ENCODE results near the gene HAO2.

HAO2 gene

DNA sequence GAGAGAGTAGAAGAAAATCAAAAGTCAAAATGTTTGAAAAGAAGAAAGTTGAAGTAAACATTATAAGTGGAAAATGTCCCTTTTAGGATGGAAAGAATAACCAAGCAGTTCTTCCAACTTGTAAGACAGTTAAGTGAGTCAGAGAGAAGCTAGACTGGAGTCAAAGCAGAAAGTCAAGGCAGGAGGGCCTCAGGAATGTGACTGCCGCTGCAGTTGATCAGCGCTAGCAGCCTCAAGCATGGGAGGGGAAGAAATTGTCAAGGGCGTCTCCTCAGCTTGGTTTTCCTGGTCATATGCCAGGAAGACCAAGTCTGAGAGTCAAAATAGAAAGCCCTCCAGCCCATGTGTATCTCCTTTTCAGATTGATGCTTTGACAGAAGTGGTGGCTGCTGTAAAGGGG is 23.2 kb downstream of the HAO2 start:
- no peak for ATAC-seq
- no peak for TF ChIP-seq RARB (CRISPR knock-in tag; IDR thresholded peaks at IDR 0.05)

DNA sequence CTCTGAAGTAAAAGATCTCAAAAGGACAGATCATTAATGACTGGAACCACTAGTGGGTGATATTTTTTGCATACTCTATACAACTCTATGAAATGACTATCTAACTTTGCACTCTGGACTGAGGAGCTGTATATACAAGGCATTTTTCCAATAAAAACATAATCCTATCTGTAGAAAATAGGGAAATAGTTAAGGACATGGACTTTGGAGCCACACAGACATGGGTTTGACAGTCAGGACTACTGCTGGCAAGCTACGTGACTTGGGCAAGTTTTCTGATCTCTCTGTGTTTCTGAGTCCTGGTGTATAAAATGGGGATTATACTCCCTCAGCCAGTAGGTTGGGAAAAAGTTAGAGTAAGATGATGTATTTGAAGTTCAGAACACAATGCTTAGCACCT is 25.5 kb downstream of the HAO2 start:
- ATAC-seq = no peak
- TF ChIP-seq RARB (CRISPR knock-in tag; IDR thresholded peaks at IDR 0.05) (no peak), CSDC2 (CRISPR knock-in tag; IDR thresholded peaks at IDR 0.05) (no peak), ISL1 (CRISPR knock-in tag; IDR thresholded peaks at IDR 0.05) (no peak), ZFP30 (CRISPR knock-in tag; IDR thresholded peaks at IDR 0.05) (no peak), PPARA (CRISPR knock-in tag; IDR thresholded peaks at IDR 0.05; ENCODE audit: borderline replicate concordance) (no peak), ZNF70 (CRISPR knock-in tag; IDR thresholded peaks at IDR 0.05) (no peak), BACH2 (CRISPR knock-in tag; IDR thresholded peaks at IDR 0.05; ENCODE audit: borderline replicate concordance) (no peak), OSR1 (CRISPR knock-in tag; IDR thresholded peaks at IDR 0.05) (no peak), ZC3H10 (CRISPR knock-in tag; IDR thresholded peaks at IDR 0.05) (no peak), ESRRG (CRISPR knock-in tag; IDR thresholded peaks at IDR 0.05) (no peak), ZNF8 (CRISPR knock-in tag; IDR thresholded peaks at IDR 0.05) (no peak), ZNF565 (CRISPR knock-in tag; conservative IDR thresholded peaks at IDR 0.05; ENCODE audit: low read depth) (no peak), ARNTL (CRISPR knock-in tag; IDR thresholded peaks at IDR 0.05; ENCODE audit: borderline replicate concordance, low read depth) (no peak), ZFP3 (CRISPR knock-in tag; IDR thresholded peaks at IDR 0.05) (no peak), TCF4 (CRISPR knock-in tag; IDR thresholded peaks at IDR 0.05; ENCODE audit: borderline replicate concordance) (no peak), SNAI2 (CRISPR knock-in tag; IDR thresholded peaks at IDR 0.05) (no peak)
- TF ChIP-seq, protein P1, sequence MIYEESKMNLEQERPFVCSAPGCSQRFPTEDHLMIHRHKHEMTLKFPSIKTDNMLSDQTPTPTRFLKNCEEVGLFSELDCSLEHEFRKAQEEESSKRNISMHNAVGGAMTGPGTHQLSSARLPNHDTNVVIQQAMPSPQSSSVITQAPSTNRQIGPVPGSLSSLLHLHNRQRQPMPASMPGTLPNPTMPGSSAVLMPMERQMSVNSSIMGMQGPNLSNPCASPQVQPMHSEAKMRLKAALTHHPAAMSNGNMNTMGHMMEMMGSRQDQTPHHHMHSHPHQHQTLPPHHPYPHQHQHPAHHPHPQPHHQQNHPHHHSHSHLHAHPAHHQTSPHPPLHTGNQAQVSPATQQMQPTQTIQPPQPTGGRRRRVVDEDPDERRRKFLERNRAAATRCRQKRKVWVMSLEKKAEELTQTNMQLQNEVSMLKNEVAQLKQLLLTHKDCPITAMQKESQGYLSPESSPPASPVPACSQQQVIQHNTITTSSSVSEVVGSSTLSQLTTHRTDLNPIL (CRISPR knock-in tag; IDR thresholded peaks at IDR 0.05; ENCODE audit: low read depth) = no peak
- TF ChIP-seq, protein P2, sequence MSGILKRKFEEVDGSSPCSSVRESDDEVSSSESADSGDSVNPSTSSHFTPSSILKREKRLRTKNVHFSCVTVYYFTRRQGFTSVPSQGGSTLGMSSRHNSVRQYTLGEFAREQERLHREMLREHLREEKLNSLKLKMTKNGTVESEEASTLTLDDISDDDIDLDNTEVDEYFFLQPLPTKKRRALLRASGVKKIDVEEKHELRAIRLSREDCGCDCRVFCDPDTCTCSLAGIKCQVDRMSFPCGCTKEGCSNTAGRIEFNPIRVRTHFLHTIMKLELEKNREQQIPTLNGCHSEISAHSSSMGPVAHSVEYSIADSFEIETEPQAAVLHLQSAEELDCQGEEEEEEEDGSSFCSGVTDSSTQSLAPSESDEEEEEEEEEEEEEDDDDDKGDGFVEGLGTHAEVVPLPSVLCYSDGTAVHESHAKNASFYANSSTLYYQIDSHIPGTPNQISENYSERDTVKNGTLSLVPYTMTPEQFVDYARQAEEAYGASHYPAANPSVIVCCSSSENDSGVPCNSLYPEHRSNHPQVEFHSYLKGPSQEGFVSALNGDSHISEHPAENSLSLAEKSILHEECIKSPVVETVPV (CRISPR knock-in tag; IDR thresholded peaks at IDR 0.05) = no peak
- TF ChIP-seq, protein P3, sequence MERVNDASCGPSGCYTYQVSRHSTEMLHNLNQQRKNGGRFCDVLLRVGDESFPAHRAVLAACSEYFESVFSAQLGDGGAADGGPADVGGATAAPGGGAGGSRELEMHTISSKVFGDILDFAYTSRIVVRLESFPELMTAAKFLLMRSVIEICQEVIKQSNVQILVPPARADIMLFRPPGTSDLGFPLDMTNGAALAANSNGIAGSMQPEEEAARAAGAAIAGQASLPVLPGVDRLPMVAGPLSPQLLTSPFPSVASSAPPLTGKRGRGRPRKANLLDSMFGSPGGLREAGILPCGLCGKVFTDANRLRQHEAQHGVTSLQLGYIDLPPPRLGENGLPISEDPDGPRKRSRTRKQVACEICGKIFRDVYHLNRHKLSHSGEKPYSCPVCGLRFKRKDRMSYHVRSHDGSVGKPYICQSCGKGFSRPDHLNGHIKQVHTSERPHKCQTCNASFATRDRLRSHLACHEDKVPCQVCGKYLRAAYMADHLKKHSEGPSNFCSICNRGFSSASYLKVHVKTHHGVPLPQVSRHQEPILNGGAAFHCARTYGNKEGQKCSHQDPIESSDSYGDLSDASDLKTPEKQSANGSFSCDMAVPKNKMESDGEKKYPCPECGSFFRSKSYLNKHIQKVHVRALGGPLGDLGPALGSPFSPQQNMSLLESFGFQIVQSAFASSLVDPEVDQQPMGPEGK (CRISPR knock-in tag; IDR thresholded peaks at IDR 0.05; ENCODE audit: borderline replicate concordance) = no peak
- TF ChIP-seq, protein P4, sequence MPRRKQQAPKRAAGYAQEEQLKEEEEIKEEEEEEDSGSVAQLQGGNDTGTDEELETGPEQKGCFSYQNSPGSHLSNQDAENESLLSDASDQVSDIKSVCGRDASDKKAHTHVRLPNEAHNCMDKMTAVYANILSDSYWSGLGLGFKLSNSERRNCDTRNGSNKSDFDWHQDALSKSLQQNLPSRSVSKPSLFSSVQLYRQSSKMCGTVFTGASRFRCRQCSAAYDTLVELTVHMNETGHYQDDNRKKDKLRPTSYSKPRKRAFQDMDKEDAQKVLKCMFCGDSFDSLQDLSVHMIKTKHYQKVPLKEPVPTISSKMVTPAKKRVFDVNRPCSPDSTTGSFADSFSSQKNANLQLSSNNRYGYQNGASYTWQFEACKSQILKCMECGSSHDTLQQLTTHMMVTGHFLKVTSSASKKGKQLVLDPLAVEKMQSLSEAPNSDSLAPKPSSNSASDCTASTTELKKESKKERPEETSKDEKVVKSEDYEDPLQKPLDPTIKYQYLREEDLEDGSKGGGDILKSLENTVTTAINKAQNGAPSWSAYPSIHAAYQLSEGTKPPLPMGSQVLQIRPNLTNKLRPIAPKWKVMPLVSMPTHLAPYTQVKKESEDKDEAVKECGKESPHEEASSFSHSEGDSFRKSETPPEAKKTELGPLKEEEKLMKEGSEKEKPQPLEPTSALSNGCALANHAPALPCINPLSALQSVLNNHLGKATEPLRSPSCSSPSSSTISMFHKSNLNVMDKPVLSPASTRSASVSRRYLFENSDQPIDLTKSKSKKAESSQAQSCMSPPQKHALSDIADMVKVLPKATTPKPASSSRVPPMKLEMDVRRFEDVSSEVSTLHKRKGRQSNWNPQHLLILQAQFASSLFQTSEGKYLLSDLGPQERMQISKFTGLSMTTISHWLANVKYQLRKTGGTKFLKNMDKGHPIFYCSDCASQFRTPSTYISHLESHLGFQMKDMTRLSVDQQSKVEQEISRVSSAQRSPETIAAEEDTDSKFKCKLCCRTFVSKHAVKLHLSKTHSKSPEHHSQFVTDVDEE (CRISPR knock-in tag; IDR thresholded peaks at IDR 0.05) = no peak

DNA sequence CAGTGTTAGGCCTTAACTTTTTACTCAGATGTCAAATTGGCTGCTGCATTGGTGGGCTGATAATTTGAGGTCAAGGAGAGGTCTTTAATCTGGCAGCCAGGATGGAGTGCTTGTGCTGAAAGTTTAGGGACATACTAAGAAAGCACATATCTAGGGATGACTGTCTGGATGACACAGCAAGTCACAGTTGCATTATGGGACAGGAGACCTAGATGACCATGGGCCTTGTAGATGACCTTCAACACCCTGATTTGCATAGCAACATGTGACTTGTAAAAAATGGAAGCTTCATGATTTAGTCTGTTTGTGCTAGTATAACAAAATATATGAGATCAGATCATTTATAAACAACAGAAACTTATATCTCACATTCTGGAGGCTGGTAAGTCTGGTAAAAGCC is 28.4 kb downstream of the HAO2 start:
- ATAC-seq = no peak
- TF ChIP-seq BACH2 (CRISPR knock-in tag; IDR thresholded peaks at IDR 0.05; ENCODE audit: borderline replicate concordance) = no peak
- TF ChIP-seq, protein P1 (CRISPR knock-in tag; IDR thresholded peaks at IDR 0.05; ENCODE audit: low read depth) = no peak
- TF ChIP-seq TOX (CRISPR knock-in tag; IDR thresholded peaks at IDR 0.05; ENCODE audit: borderline replicate concordance) = no peak
- TF ChIP-seq ZNF565 (CRISPR knock-in tag; conservative IDR thresholded peaks at IDR 0.05; ENCODE audit: low read depth) = no peak
- no peak for TF ChIP-seq OSR1 (CRISPR knock-in tag; IDR thresholded peaks at IDR 0.05)

DNA sequence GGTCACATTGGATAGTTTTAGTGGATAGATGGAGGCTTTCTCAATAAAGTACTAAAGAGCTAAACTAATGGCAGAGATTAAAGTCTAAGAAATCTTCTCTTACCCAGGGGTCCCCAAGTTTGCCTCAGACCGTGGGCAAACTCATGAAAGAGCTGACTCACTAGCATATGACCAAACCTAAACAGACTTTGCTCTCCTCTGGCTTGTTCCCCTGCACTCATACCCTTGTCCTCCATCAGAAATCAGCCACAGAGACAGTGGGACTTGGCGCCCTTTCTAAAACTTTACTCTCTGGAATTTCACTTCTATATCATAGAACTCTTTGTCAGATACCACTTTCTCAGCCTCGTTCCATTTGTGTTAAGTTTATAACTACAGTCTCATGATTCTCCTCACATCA is 29.4 kb downstream of the HAO2 start:
- ATAC-seq = no peak
- TF ChIP-seq, protein P2 (CRISPR knock-in tag; IDR thresholded peaks at IDR 0.05) = no peak
- TF ChIP-seq ZNF8 (CRISPR knock-in tag; IDR thresholded peaks at IDR 0.05) = no peak
- TF ChIP-seq ISL1 (CRISPR knock-in tag; IDR thresholded peaks at IDR 0.05) = no peak
- TF ChIP-seq, protein P3 (CRISPR knock-in tag; IDR thresholded peaks at IDR 0.05; ENCODE audit: borderline replicate concordance) = no peak
- no peak for TF ChIP-seq ARNTL (CRISPR knock-in tag; IDR thresholded peaks at IDR 0.05; ENCODE audit: borderline replicate concordance, low read depth)
- TF ChIP-seq BACH2 (CRISPR knock-in tag; IDR thresholded peaks at IDR 0.05; ENCODE audit: borderline replicate concordance) = no peak
- TF ChIP-seq RARB (CRISPR knock-in tag; IDR thresholded peaks at IDR 0.05) = no peak
- no peak for TF ChIP-seq GLIS3 (CRISPR knock-in tag; IDR thresholded peaks at IDR 0.05)
- no peak for TF ChIP-seq PPARA (CRISPR knock-in tag; IDR thresholded peaks at IDR 0.05; ENCODE audit: borderline replicate concordance)

All from SK-N-SH treated with all-trans-retinoic acid at 6 μM for 48 hours (cell line).